Transverse colon (tissue), 4 donors: Measurements from ENCODE around the gene ACACA. TPM values are rescaled to one million over a fixed set of nuclear protein-coding genes. Genes with fewer than 3 reads are reported as not detected.

Experiments
- DNase-seq: peaks from one replicate; pipeline ENCODE4 v3.0.0-alpha.2; 2019
- H3K27ac ChIP-seq, 4 donors: fragments of 200-600 bp; sonication (generic); 2 replicates each; pipeline ENCODE4 v1.5.1; 2016 to 2018; ENCODE audit warnings: inconsistent platforms in 4 of 4
- H3K27me3 ChIP-seq: fragments of 200-600 bp; sonication (generic); 2 replicates; pipeline ENCODE4 v1.5.1; 2017; ENCODE audit warnings: inconsistent platforms
- H3K36me3 ChIP-seq, 4 donors: fragments of 200-600 bp; sonication (generic); 2 replicates each; pipeline ENCODE4 v1.5.1; 2017 to 2019; ENCODE audit warnings: inconsistent platforms in 4 of 4
- H3K4me1 ChIP-seq, 4 donors: fragments of 200-600 bp; sonication (generic); 2 replicates each; pipeline ENCODE4 v1.5.1; 2017 to 2020; ENCODE audit warnings: inconsistent platforms in 4 of 4
- H3K4me3 ChIP-seq, 4 donors: fragments of 200-600 bp; sonication (generic); 1 replicate in 1 of 4; 2 replicates in 3 of 4; pipeline versions ENCODE4 v1.5.1 to v1.6.1; 2017 to 2019; ENCODE audit warnings: inconsistent platforms in 4 of 4
- H3K9me3 ChIP-seq, 2 donors: fragments of 200-600 bp; sonication (generic); 2 replicates each; pipeline ENCODE4 v1.5.1; 2017 to 2019; ENCODE audit warnings: inconsistent platforms in 2 of 2
- CTCF ChIP-seq, 5 experiments: fragments of 200-600 bp in 3 of 5; fragments of 450-650 bp in 2 of 5; sonication (generic) in 3 of 5; IDR thresholded peaks; 1 replicate in 2 of 5; 2 replicates in 3 of 5; pipeline ENCODE4 v1.5.1; 2016 to 2017; ENCODE audit warnings: antibody characterized with exemption in 5 of 5, inconsistent platforms in 3 of 5, mild to moderate bottlenecking in 2 of 5, moderate library complexity in 1 of 5
- EP300 ChIP-seq: sonication (generic); formaldehyde crosslinking; IDR thresholded peaks from one replicate; pipeline ENCODE4 v1.6.1; 2017; ENCODE audit warnings: antibody characterized with exemption, low read depth
- POLR2A ChIP-seq: fragments of 450-650 bp; IDR thresholded peaks from one replicate; pipeline ENCODE4 v1.6.1; 2016; ENCODE audit warnings: antibody characterized with exemption, mild to moderate bottlenecking, moderate library complexity
- POLR2AphosphoS5 ChIP-seq, 3 donors: sonication (generic); formaldehyde crosslinking; IDR thresholded peaks; one replicate each; pipeline ENCODE4 v1.6.1; 2016; ENCODE audit warnings: antibody characterized with exemption in 3 of 3
- WGBS, 2 donors: methylation state at CpG; one replicate each; pipeline ENCODE4 v1.1.5; 2018; ENCODE audit warnings: low coverage in 1 of 2; 5-methylcytosine and 5-hydroxymethylcytosine counted together
- in situ Hi-C, 4 donors: fragments of 200-750 bp; cut with MboI; loops; one replicate each; pipeline versions ENCODE4 v1.15.0 to v1.15.1; 2017; ENCODE audit warnings: low sequenced_read_pairs in 3 of 4, low pct_ligation_motif_present in 1 of 4, low pct_unique_long_range_greater_than_20kb in 1 of 4
- intact Hi-C: fragments of 100-400 bp; cut with DNase I; formaldehyde crosslinking; loops from one replicate; pipeline ENCODE4 v1.15.1; 2023; ENCODE audit warnings: low total_unique reads
- total RNA-seq, 4 donors: library from RNA; depleted of rRNA; stranded (reverse); fragments of >200 nt; gene quantifications; one replicate each; pipeline ENCODE4 v1.1.0, GENCODE V29; 2016

The ACACA gene
- total RNA-seq, 4 donors from 2014 or later, result 21.7 to 173 (median 23.9) TPM

GRCh38 chr17:37315601-37316000, 91.0 kb downstream of the ACACA start:
- H3K27me3 ChIP-seq, result no peaks in the 10 kb centered on the region
- intact Hi-C loops, result no loop called here
- TF ChIP-seq CTCF (IDR thresholded peaks at IDR 0.05) (no peak), POLR2AphosphoS5 (IDR thresholded peaks at IDR 0.05) (no peak), EP300 (no peak), POLR2A (no peak)
- no peaks in the 10 kb centered on the region for H3K36me3 ChIP-seq
- H3K9me3 ChIP-seq, result no peaks in the 10 kb centered on the region
- in situ Hi-C loops, result no loop called here
- H3K4me3 ChIP-seq, result no peak overlapping the region
- peaks cover 0 to 4% (median 0%) of the 10 kb centered on the region in 4 donors for H3K4me1 ChIP-seq
- DNase-seq, result no peak
- H3K27ac ChIP-seq, result no peak overlapping the region

GRCh38 chr17:37312137-37312923, 94.3 kb downstream of the ACACA start:
- in situ Hi-C loops (no loop called here), intact Hi-C loops (no loop called here)
- Histone ChIP-seq H3K4me1 (peaks cover 0 to 4% (median 0%) of the 10 kb centered on the region in 4 donors), H3K4me3 (no peak overlapping the region), H3K9me3 (no peaks in the 10 kb centered on the region), H3K36me3 (no peaks in the 10 kb centered on the region), H3K27me3 (no peaks in the 10 kb centered on the region), H3K27ac (no peak overlapping the region)
- WGBS, 2 donors, result 76 to 80% methylated on average over 3 of the region's 3 CpGs
- no peak for DNase-seq
- TF ChIP-seq CTCF (IDR thresholded peaks at IDR 0.05), result no peak
- TF ChIP-seq POLR2A, result no peak
- no peak for TF ChIP-seq POLR2AphosphoS5 (IDR thresholded peaks at IDR 0.05)
- no peak for TF ChIP-seq EP300

- no peaks in the 10 kb centered on the region for H3K27me3 ChIP-seq
- intact Hi-C loops (no loop called here), in situ Hi-C loops (no loop called here)
- no peak overlapping the region for H3K4me3 ChIP-seq
- no peaks in the 10 kb centered on the region for H3K9me3 ChIP-seq
- no peak for TF ChIP-seq CTCF (IDR thresholded peaks at IDR 0.05)
- no peak for TF ChIP-seq POLR2AphosphoS5 (IDR thresholded peaks at IDR 0.05)
- no peak for TF ChIP-seq POLR2A
- TF ChIP-seq EP300, result no peak
- H3K4me1 ChIP-seq, result peaks cover 0 to 4% (median 0%) of the 10 kb centered on the region in 4 donors
- H3K27ac ChIP-seq, result no peak overlapping the region
- H3K36me3 ChIP-seq, result no peaks in the 10 kb centered on the region
- DNase-seq, result no peak
- WGBS, 2 donors, result 48 to 50% methylated on average over 1 of the region's 1 CpG
Measured at GRCh38 chr17:37310940-37311339, 95.7 kb downstream of the ACACA start.

- Histone ChIP-seq H3K27ac (no peak overlapping the region), H3K36me3 (peaks cover 0 to 1% (median 0%) of the 10 kb centered on the region in 4 donors), H3K4me3 (no peak overlapping the region), H3K27me3 (no peaks in the 10 kb centered on the region), H3K9me3 (no peaks in the 10 kb centered on the region), H3K4me1 (peaks cover 0 to 4% (median 0%) of the 10 kb centered on the region in 4 donors)
- 90 to 98% methylated on average over 5 of the region's 5 CpGs for WGBS, 2 donors
- intact Hi-C loops, result no loop called here
- TF ChIP-seq CTCF (IDR thresholded peaks at IDR 0.05) (no peak), POLR2AphosphoS5 (IDR thresholded peaks at IDR 0.05) (no peak), EP300 (no peak), POLR2A (no peak)
- in situ Hi-C loops, result no loop called here
- no peak for DNase-seq
Measured at GRCh38 chr17:37309051-37309450, 97.6 kb downstream of the ACACA start.
